A549 (cell line): Measurements from ENCODE around the gene TEAD3.

Source experiments
- CHD4 ChIP-seq: fragments of 200-600 bp; sonication (generic); IDR thresholded peaks from 2 replicates; pipeline ENCODE4 v1.6.1; 2016; ENCODE audit warnings: antibody characterized with exemption, mild to moderate bottlenecking, borderline replicate concordance
- CTCF ChIP-seq: fragments of >200 bp; sonication (Bioruptor Twin); formaldehyde crosslinking; IDR thresholded peaks from 3 replicates; pipeline ENCODE4 v1.5.1; 2016
- KDM1A ChIP-seq: fragments of 200-600 bp; sonication (generic); IDR thresholded peaks from 2 replicates; pipeline ENCODE4 v1.6.1; 2016; ENCODE audit warnings: low read depth, mild to moderate bottlenecking
- POLR2A ChIP-seq: IDR thresholded peaks from 2 replicates; pipeline ENCODE4 v1.6.1; 2012; ENCODE audit warnings: mild to moderate bottlenecking, low read length
- RCOR1 ChIP-seq: fragments of 150-350 bp; IDR thresholded peaks from 2 replicates; pipeline ENCODE4 v1.6.1; 2014; ENCODE audit warnings: antibody characterized with exemption, low read length, low read depth
- ZC3H11A ChIP-seq: fragments of 450-650 bp; IDR thresholded peaks from 2 replicates; pipeline ENCODE4 v1.6.1; 2014; ENCODE audit warnings: antibody characterized with exemption, mild to moderate bottlenecking
- ZNF302 ChIP-seq: fragments of 250-450 bp; sonication (Bioruptor Pico); IDR thresholded peaks from 2 replicates; pipeline ENCODE4 v1.9.0; 2021; ENCODE audit warnings: inconsistent platforms, mild to moderate bottlenecking, moderate library complexity

GRCh38 chr6:35445691-35446090 lies 51.2 kb downstream of the TEAD3 start:
- TF ChIP-seq RCOR1 (no peak), ZC3H11A (no peak), ZNF302 (CRISPR knock-in tag) (no peak), POLR2A (no peak), KDM1A (no peak), CTCF (no peak), CHD4 (no peak)
